NCI-H2196 treated with DMSO at 0.1 percent for 48 hours (cell line): ENCODE data around the gene PGA4.
"Not testable (repeated sequence)": the region's sequence is repeated elsewhere in the genome, so short reads cannot be mapped to it uniquely, and the experiment has no call there.

Experiments
- DNase-seq: peaks from one replicate; lab custom pipeline; 2025; ENCODE audit not compliant: unreplicated experiment; lab: John Stamatoyannopoulos, UW

The PGA4 gene

DNA sequence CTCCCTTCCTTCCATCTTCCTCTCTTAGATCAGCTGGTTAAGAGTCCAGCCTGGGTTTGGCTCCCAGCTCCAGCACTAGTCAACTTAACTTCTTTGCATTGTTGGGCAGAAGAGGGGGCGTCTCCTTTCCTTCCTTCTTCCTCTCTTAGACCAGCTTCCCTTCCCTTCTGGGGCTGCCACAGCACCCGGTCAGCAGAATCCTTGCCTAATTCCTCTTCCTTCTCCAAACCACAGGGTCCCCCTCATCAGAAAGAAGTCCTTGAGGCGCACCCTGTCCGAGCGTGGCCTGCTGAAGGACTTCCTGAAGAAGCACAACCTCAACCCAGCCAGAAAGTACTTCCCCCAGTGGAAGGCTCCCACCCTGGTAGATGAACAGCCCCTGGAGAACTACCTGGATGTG is 18.3 kb upstream of the PGA4 start:
- not testable (repeated sequence) for DNase-seq

DNA sequence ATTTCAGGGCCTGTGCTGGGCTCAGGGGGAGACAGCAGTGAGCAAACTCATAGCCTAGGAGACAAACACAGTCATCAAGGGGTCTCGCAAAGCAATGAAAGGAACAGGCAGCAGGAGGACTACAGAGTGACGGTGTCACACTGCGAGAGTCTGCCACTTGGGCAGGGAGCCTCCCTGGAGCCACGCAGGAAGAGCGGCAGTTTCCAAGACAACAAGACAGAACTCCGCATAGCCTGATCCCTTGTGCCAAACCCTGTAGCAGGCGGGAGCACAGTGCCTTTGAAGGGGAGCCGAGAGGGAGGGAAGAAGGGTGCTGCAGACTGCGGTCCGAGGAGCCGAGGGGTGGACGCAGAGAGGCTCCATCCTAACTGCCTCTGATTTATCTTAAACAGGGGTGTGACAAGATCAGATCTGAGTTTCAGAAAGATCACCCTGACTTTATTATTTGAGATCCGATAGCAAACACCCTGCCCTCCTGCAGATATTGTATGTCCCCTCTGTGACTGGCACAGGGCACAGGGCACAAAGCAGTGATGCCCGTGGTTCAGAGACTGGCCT is 17.6 kb upstream of the PGA4 start:
- not testable (repeated sequence) for DNase-seq

DNA sequence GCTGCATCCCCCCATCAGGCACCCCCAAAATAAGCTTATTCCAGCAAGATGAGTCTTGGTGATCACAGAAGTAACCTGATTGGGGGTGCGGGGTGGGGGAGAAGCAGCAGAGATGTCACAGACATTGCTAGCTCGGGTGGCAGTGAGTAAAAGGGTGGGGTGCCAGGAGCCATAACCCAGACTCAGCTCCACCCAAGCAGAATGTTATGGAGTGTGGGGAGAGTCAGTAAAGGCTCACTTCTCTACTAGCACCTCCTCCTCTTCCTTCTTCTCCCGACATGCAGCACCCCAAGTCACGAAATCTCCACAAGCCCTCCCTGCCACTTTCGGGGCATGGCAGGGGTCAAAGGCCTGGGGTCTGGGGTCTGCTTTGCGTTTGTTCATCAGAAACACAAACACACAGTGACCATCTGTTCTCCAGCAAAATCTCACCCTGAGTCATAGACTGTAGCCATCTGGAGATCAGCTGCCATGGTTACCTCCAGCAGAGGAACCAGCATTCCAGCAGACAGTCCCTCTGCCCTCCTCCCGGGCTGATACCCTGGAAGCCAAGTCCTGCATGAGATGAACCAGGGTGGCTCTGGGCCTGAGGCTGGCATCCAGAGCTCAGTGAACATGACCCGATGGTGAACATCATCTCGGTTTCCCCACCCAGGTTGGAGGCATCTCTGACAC is 14.4 kb upstream of the PGA4 start:
- DNase-seq: not testable (repeated sequence)

DNA sequence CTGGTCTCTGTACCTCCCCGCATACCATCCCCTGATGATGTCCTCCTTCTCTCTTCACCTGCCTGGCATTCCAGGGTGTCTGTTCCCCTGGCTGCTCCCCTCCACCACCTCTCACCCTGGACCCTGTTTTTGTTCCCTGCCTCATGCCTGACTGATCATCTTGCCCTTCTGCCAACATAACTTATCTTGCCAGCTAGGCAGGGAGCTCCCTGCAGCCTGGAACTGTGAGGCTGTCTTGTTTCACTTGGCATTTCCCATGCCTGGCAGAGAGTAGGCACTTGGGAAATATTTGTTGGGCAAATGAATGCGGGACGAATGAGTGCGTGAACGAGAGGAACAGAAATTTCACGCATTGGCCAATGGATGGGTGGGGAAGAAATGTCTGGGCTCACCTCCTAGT is 11.5 kb upstream of the PGA4 start:
- not testable (repeated sequence) for DNase-seq

DNA sequence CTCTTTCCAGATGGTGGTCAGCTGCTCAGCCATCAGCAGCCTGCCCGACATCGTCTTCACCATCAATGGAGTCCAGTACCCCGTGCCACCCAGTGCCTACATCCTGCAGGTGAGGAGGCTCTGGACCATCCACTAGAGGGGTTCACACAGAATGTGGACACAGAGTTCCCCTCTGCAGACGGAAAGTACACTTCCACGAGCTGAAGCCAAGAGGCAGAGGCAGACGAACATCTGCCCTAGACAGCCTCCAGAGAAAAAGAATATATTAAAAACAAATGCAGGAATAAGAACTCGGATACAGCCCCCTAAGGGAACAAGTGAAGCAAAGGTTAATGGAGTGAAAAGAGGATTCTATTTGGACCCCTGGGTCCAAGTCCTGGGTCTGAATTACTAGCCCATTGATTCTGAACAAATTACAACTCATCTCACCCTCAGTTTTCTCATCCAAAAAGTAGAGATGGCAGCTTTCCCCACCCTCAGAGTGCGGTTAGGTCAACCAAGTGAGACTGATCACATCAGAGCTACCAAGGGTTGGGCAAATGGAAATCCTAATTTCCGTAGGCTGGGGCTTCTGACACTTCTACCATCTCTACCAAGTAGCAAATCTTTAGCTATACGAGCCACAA is 10.7 kb upstream of the PGA4 start:
- DNase-seq: not testable (repeated sequence)

DNA sequence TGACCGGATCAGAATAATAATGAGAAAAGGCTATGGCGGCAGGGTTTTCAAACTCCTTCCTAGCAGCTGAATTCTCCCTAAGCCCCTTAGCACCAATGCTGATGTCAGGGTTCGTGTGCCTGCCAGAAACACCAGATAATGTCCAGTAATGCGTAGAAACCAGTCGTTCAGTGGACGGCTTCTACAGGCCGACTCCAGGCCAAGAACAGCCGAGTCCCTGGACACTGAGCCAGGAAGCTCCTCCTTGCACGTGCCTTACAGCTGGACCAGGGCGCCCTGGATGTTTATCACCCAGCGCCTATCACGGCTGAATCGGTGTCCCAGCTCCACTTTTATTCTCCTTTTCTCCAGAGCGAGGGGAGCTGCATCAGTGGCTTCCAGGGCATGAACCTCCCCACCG is 9.9 kb upstream of the PGA4 start:
- DNase-seq: not testable (repeated sequence)

DNA sequence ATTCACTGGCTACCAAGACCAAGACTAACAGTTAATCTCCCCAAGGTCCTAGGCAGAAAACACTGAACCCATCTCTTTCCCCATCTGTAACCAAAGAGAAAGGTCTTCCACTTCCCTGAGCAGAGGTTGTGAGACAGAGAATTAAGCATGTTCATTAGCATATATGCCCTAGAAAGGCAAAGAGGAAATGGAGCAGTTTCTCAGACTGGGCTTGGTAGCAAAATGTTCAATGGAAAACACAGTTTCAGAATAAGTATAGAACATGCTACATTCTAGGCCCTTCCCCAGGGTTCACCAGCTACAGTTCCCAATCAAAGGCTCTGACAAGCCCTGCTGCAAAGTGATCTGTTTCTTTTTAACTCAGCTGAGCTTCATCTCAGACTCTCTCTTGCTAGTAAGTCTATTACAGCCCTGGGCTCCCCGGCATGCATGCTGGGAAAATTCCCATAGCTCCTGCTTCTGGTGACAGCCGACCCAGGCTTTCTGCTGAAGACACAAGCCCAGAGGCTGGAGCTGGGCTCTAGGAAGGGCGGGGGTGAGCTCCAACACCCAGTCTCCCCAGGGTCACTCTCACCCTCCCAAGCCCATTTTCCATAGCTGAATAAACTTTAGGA is 8.3 kb upstream of the PGA4 start:
- DNase-seq: not testable (repeated sequence)

DNA sequence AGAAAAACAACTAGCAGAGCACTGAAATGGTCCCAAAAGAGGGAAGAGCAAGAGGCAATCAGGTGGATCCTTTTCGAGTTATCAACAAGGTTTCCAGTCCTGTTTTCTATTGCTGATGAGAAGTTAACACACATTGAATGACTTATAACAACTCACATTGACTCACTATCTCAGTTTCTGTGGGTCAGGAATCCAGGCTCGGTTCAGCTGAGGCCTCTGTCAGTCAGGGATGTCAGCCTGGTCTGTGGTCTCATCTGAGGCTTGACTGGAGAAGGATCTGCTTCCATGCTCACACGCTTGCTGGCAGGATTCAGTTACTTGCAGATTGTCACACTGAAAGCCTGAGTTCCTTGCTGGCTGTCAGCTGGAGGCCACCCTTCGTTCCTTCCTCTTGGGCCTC is 3.8 kb upstream of the PGA4 start:
- DNase-seq: not testable (repeated sequence)

DNA sequence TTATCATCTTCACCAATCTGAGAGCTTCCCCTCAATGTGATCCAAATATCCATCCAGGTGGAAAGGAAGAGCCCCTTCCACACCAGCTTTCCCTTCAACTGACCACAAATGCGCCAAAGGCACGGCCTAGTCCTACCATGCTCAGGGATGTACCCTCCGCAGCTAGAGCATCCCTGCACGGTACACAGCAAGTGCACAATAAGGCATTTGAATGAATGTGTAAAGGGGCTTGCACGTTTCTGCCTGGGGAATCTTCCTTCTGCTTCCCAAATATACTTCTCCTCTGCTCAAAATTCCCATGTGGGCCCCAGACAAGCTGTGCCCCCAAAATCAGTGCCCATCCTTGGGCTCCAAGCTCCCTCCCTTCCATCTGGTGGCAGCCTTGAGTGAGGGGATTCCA is 3.1 kb upstream of the PGA4 start:
- DNase-seq: not testable (repeated sequence)

DNA sequence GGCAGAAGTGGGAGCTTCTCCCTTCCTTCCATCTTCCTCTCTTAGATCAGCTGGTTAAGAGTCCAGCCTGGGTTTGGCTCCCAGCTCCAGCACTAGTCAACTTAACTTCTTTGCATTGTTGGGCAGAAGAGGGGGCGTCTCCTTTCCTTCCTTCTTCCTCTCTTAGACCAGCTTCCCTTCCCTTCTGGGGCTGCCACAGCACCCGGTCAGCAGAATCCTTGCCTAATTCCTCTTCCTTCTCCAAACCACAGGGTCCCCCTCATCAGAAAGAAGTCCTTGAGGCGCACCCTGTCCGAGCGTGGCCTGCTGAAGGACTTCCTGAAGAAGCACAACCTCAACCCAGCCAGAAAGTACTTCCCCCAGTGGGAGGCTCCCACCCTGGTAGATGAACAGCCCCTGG is 545 bp downstream of the PGA4 start:
- not testable (repeated sequence) for DNase-seq

DNA sequence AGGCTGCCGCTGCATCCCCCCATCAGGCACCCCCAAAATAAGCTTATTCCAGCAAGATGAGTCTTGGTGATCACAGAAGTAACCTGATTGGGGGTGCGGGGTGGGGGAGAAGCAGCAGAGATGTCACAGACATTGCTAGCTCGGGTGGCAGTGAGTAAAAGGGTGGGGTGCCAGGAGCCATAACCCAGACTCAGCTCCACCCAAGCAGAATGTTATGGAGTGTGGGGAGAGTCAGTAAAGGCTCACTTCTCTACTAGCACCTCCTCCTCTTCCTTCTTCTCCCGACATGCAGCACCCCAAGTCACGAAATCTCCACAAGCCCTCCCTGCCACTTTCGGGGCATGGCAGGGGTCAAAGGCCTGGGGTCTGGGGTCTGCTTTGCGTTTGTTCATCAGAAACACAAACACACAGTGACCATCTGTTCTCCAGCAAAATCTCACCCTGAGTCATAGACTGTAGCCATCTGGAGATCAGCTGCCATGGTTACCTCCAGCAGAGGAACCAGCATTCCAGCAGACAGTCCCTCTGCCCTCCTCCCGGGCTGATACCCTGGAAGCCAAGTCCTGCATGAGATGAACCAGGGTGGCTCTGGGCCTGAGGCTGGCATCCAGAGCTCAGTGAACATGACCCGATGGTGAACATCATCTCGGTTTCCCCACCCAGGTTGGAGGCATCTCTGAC is 4.5 kb downstream of the PGA4 start:
- DNase-seq: not testable (repeated sequence)

DNA sequence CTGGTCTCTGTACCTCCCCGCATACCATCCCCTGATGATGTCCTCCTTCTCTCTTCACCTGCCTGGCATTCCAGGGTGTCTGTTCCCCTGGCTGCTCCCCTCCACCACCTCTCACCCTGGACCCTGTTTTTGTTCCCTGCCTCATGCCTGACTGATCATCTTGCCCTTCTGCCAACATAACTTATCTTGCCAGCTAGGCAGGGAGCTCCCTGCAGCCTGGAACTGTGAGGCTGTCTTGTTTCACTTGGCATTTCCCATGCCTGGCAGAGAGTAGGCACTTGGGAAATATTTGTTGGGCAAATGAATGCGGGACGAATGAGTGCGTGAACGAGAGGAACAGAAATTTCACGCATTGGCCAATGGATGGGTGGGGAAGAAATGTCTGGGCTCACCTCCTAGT is 7.3 kb downstream of the PGA4 start:
- not testable (repeated sequence) for DNase-seq

DNA sequence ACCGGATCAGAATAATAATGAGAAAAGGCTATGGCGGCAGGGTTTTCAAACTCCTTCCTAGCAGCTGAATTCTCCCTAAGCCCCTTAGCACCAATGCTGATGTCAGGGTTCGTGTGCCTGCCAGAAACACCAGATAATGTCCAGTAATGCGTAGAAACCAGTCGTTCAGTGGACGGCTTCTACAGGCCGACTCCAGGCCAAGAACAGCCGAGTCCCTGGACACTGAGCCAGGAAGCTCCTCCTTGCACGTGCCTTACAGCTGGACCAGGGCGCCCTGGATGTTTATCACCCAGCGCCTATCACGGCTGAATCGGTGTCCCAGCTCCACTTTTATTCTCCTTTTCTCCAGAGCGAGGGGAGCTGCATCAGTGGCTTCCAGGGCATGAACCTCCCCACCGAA is 8.9 kb downstream of the PGA4 start:
- not testable (repeated sequence) for DNase-seq

DNA sequence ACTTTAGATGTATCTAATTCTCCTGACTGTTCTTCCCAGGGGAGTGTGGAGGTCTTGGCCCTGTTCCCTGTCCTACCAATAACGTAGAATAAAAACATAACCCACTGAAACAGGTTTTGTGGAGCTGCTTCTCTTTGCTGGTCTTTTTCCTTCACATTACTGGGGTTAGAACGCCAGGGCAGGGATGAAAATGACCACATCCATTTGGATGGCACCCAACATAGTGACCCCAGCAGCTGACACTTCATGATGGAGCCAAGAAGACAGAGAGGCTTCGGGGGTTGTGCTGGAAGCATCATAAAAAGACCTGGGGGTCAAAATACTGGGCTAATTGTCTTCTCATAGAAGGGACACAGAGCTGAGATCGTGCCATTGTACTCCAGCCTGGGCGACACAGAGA is 9.4 kb downstream of the PGA4 start:
- not testable (repeated sequence) for DNase-seq

DNA sequence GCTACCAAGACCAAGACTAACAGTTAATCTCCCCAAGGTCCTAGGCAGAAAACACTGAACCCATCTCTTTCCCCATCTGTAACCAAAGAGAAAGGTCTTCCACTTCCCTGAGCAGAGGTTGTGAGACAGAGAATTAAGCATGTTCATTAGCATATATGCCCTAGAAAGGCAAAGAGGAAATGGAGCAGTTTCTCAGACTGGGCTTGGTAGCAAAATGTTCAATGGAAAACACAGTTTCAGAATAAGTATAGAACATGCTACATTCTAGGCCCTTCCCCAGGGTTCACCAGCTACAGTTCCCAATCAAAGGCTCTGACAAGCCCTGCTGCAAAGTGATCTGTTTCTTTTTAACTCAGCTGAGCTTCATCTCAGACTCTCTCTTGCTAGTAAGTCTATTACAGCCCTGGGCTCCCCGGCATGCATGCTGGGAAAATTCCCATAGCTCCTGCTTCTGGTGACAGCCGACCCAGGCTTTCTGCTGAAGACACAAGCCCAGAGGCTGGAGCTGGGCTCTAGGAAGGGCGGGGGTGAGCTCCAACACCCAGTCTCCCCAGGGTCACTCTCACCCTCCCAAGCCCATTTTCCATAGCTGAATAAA is 10.5 kb downstream of the PGA4 start:
- not testable (repeated sequence) for DNase-seq

DNA sequence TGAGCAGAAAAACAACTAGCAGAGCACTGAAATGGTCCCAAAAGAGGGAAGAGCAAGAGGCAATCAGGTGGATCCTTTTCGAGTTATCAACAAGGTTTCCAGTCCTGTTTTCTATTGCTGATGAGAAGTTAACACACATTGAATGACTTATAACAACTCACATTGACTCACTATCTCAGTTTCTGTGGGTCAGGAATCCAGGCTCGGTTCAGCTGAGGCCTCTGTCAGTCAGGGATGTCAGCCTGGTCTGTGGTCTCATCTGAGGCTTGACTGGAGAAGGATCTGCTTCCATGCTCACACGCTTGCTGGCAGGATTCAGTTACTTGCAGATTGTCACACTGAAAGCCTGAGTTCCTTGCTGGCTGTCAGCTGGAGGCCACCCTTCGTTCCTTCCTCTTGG is 15.0 kb downstream of the PGA4 start:
- DNase-seq: not testable (repeated sequence)

DNA sequence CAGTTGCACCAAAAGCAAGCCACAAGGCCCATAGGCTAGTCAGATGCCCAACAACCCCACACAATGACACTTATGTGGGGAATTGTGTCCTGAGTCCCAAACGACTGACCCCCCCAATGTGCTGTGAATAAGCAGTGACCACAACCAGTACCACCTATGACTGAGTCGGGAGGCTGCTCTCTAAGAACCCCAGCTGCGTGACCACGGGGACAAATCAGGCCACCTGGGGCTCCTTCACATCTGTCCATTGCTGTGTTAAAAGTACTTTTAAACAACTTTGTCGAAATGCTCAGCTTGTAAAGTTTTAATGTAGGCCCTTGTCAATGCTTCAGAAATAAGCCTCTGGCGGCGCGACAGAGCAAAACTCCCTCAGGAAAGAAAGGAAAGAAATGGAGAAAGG is 18.1 kb downstream of the PGA4 start:
- DNase-seq: not testable (repeated sequence)

DNA sequence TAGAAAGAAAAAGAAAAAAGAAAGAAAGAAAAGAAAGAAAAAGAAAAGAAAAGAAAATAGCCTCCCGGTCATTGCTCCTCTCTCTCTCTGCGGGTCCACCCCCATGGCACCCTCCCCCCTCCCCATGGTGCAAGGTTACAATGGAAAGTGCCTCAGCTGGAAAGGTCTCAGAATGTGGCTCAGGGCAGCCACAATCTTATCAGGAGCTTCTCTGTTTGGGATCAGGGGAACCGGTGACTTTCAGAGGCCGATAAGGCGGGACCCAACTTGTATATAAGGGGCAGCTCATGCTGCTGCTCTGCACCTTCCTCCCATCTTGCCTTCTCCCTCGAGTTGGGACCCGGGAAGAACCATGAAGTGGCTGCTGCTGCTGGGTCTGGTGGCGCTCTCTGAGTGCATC is 18.7 kb downstream of the PGA4 start, which contains the start of gene PGA5:
Gene PGA5, plus strand, starts transcription at position 301 of the 400 bp plus-strand sequence. Its CDS starts 52 bp downstream, at position 353.
- not testable (repeated sequence) for DNase-seq

DNA sequence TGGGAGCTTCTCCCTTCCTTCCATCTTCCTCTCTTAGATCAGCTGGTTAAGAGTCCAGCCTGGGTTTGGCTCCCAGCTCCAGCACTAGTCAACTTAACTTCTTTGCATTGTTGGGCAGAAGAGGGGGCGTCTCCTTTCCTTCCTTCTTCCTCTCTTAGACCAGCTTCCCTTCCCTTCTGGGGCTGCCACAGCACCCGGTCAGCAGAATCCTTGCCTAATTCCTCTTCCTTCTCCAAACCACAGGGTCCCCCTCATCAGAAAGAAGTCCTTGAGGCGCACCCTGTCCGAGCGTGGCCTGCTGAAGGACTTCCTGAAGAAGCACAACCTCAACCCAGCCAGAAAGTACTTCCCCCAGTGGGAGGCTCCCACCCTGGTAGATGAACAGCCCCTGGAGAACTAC is 19.4 kb downstream of the PGA4 start:
- not testable (repeated sequence) for DNase-seq

DNA sequence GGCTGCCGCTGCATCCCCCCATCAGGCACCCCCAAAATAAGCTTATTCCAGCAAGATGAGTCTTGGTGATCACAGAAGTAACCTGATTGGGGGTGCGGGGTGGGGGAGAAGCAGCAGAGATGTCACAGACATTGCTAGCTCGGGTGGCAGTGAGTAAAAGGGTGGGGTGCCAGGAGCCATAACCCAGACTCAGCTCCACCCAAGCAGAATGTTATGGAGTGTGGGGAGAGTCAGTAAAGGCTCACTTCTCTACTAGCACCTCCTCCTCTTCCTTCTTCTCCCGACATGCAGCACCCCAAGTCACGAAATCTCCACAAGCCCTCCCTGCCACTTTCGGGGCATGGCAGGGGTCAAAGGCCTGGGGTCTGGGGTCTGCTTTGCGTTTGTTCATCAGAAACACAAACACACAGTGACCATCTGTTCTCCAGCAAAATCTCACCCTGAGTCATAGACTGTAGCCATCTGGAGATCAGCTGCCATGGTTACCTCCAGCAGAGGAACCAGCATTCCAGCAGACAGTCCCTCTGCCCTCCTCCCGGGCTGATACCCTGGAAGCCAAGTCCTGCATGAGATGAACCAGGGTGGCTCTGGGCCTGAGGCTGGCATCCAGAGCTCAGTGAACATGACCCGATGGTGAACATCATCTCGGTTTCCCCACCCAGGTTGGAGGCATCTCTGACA is 23.3 kb downstream of the PGA4 start:
- not testable (repeated sequence) for DNase-seq
